ENCODE results near the gene CDH13.

GRCh38 chr16:82891918-82892317, 265.1 kb downstream of the CDH13 start:
- no peak for TF ChIP-seq ZNF350 (tag by site-specific recombination; IDR thresholded peaks at IDR 0.05)
- no peak for TF ChIP-seq HOXA7 (CRISPR knock-in tag; IDR thresholded peaks at IDR 0.05; ENCODE audit: borderline replicate concordance)

All from HEK293 (cell line).